Hepatocyte (in vitro differentiated cells): ENCODE measurements around the gene ZNF358.

Experiments used
- EZH2 ChIP-seq: fragments of 200-600 bp; sonication (generic); IDR thresholded peaks from 2 replicates; pipeline ENCODE4 v1.6.1; 2016; ENCODE audit warnings: antibody characterized with exemption, mild to moderate bottlenecking, borderline replicate concordance
- EZH2phosphoT487 ChIP-seq: fragments of 200-600 bp; sonication (generic); IDR thresholded peaks from one replicate; pipeline ENCODE4 v1.6.1; 2018; ENCODE audit warnings: antibody characterized with exemption, mild to moderate bottlenecking, low read depth, moderate library complexity; ENCODE audit not compliant: unreplicated experiment, severe bottlenecking
- TF ChIP-seq, protein P1 (sequence below): fragments of 200-600 bp; sonication (generic); IDR thresholded peaks from 2 replicates; pipeline ENCODE4 v1.5.1; 2016; ENCODE audit warnings: antibody characterized with exemption, mild to moderate bottlenecking; ENCODE audit not compliant: poor library complexity

DNA sequence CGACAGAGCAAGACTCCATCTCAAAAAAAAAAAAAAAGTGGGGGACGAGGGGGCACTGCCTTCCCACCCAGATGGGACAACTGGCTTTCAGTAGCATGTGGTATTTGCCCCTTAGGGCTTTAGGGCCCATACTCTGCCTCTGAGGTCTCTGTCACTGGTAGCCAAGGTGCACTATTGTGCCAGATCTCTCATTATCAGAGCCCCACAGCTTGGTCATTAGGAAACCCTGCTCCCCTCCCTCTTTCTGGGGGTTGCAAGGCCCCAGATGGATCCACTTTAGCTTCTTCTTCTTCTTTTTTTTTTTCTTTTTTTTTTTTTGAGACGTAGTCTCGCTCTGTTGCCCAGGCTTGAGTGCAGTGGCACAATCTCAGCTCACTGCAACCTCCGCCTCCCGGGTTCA, 11.2 kb upstream of the ZNF358 start:
- TF ChIP-seq, protein P1, sequence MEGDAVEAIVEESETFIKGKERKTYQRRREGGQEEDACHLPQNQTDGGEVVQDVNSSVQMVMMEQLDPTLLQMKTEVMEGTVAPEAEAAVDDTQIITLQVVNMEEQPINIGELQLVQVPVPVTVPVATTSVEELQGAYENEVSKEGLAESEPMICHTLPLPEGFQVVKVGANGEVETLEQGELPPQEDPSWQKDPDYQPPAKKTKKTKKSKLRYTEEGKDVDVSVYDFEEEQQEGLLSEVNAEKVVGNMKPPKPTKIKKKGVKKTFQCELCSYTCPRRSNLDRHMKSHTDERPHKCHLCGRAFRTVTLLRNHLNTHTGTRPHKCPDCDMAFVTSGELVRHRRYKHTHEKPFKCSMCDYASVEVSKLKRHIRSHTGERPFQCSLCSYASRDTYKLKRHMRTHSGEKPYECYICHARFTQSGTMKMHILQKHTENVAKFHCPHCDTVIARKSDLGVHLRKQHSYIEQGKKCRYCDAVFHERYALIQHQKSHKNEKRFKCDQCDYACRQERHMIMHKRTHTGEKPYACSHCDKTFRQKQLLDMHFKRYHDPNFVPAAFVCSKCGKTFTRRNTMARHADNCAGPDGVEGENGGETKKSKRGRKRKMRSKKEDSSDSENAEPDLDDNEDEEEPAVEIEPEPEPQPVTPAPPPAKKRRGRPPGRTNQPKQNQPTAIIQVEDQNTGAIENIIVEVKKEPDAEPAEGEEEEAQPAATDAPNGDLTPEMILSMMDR = no peak
- TF ChIP-seq EZH2 = no peak
- TF ChIP-seq EZH2phosphoT487 = no peak
